ENCODE measurements around the gene RBM39. TPM values are rescaled to one million over a fixed set of nuclear protein-coding genes. Genes with fewer than 3 reads are reported as not detected.

The RBM39 gene
- total RNA-seq, result 189 and 196 TPM in 2 replicates

DNA sequence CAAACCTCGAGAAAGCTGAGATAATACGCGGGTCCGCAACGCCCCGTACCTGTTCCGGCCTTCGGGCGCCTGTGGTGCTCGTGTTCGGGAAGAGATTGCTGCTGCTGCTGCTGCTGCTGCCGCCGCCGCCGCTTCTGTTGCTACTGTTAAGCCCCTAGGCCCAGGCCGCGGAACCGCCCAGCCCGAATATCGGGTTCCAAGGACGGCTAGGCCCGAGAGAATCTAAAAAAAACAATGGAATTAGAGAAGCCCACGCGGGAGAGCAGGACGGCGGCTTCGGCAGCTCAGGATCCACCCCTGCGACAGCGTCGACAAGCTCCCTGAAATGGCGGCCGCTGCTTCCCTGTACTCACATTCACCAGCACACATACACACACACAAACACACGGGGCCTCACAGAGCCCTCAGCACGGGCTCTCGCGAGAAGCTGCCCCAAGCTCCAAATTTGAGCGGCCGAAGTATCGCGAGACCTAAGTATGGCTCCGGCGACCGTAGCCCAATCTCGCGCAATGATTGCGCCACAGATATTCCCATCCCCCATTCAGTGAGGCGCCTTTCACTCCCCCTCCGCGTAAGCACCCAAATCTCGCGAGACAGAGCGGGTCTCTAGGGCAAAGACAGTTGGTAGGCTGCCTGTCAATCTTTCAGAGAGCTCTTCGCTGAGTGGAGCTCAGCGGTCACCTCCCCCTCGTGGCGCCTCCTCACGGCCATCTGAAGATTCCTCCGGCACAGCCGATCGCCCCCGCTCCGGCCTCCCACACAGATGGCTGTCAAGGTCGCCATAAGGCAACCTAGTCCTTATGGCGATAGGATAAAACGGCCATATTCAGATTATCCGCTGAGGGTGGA lies at the start of gene RBM39:
RBM39 (minus strand) TSS at position 369 of the 849 bp plus-strand sequence. CDS start 1,386 bp downstream, outside the sequence.

DNA sequence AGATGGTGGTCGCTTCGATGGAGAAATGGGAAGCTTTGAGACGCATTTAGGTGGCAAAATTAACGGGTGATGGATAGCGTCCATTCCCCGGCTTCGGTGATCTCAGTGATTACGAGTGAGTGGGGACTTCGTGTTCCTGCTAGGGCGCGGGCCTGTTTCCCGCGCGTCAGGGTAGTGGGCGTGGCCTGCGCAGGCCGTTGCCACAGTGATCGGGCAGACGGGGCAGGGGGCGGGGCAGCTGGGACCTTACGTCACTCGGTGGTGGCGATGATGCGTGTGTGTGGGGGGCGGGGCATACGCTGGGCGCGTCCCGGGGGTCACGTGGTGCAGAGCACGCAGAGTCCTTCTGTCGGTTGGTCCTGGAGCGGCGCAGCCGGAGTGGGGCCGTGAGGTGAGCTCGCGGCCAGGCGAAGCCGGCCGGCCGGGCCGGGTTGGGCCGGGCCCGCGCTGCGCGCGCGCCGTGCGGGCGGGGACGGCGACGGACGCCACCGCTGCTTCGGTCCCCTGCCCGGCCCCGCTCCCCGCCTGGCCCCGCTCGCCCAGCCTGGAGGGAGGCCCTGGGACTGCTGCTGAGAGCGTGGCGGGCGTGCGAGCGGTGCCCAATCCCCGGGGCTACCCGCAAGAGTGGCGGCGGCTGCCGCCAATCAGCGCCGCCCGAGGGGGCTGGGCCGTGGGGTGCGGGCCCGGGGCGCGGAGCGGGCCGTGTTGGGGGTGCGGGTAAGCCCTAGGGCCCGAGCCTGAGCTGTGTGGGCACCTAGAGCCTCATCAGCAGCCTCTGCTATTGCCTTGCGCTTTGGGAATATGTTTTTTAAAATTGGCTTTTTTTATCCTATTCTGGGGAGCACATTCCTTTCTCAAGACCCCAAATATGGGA lies 29.9 kb upstream of the RBM39 start, which contains the start of gene PHF20:
PHF20 (plus strand) TSS at position 327 of the 874 bp plus-strand sequence. CDS start 29,508 bp downstream, outside the sequence.

DNA sequence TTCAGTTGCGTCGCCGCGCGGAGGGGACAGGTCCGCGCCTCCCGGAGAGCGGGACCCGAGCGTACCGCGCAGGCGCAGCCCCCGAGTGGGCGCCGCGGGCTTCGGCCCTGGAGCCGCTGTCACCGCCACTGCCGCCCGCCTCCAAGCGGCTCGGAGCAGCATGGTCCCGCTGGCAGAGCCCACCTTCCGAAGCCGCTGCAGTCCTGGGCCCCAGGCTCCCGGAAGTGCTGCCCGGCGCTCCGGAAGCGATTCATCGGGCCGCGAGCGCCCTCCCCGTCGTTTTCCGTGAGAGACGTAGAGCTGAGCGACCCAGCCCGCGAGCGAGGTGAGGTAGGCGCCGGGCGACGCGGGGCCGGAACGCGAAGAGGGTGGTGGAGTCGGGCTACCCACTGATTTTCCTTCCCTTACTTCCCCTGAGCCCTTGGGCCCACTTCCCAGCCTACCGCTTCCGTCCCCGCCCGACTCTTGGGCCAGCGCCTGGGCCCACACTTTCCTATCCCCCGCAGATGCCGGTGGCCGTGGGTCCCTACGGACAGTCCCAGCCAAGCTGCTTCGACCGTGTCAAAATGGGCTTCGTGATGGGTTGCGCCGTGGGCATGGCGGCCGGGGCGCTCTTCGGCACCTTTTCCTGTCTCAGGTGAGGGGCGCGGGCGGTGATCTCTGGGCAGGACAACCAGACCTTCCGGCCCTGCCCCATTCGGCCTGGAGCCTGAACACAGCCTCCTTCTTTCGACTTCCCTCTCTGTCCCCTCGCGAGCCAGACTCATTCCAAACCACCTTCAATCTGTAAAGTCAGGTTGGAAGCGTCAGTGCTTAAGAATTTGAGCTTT lies 42.7 kb downstream of the RBM39 start, which contains the start of the genes NFS1 and ROMO1:
NFS1 (minus strand) TSS at position 226 of the 830 bp plus-strand sequence; CDS start at position 162, 64 bp downstream.
ROMO1 (plus strand) TSS at position 279 of the 830 bp plus-strand sequence; CDS start at position 507, 228 bp downstream.

DNA sequence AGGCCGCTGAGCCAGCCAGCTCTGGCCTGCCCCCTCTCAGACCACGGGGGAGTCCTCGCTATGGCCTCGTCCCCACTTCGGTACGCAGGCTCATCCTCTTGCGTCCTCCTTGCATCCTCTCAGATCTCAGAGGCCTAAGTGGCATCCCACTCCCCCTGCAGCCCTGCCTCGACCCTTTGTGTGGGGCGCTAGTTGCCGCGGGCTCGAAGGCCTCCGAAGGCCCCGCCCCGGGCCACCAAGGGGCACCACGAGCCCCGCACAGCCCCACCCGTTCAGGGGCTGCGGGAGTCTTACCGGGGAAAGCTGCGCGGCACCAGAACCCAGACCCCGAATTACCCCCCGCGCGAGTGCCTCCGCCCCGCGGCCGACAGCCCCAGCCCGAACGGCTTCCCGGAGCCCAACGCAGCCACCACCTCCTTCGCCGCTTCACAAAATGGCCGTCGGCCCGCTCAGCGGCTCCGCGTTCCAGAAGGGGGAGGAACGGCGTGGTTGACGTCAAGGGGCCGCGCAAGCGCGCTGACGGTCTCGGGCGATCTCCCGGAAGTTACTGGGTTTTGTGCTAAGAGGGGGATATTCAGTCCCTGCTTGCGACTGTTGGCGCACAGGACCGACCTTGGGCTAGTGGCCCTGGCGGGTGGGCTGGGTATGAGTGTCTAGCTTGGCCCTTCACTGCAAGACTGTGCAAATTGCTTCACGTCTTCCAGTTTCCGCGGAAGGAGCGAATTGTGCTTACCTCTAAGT lies 77.4 kb downstream of the RBM39 start, which contains the start of the genes CPNE1 and RBM12:
CPNE1 (minus strand) TSS at position 435 of the 741 bp plus-strand sequence. CDS start 31,977 bp downstream, outside the sequence.
RBM12 (minus strand) TSS at position 435 of the 741 bp plus-strand sequence. CDS start 9,578 bp downstream, outside the sequence.

Other genes with a start within 250 kb of the RBM39 start
- not detected in 2 replicates for gene C20orf173, start 212.6 kb downstream of the RBM39 start, total RNA-seq
- gene ERGIC3, start 200.2 kb downstream of the RBM39 start, total RNA-seq, result 367 and 383 TPM in 2 replicates
- 10.9 and 16.9 TPM in 2 replicates for gene SPAG4, start 126.4 kb downstream of the RBM39 start, total RNA-seq
- 57.1 and 110 TPM in 2 replicates for gene CPNE1, start 77.4 kb downstream of the RBM39 start, total RNA-seq
- 43.5 and 47.2 TPM in 2 replicates for gene RBM12, start 77.4 kb downstream of the RBM39 start, total RNA-seq
- gene NFS1, start 42.9 kb downstream of the RBM39 start, total RNA-seq, result 26.7 and 30.9 TPM in 2 replicates
- gene ROMO1, start 42.9 kb downstream of the RBM39 start, total RNA-seq, result 149 and 260 TPM in 2 replicates
- gene PHF20, start 29.8 kb upstream of the RBM39 start, total RNA-seq, result 23.0 and 28.0 TPM in 2 replicates
- gene SCAND1, start 212.2 kb upstream of the RBM39 start, total RNA-seq, result 70.3 and 86.3 TPM in 2 replicates
- gene CNBD2, start 226.3 kb upstream of the RBM39 start, total RNA-seq, result 0.64 and 0.96 TPM in 2 replicates

All from tracheal epithelial cell (primary cell).